ENCODE data around the gene PDE3B. TPM values are rescaled to one million over a fixed set of nuclear protein-coding genes. Genes with fewer than 3 reads are reported as not detected.

Gene PDE3B
- total RNA-seq, 1 donor from 2014 or later, result 5.1 TPM

GRCh38 chr11:14818779-14819178, 175.2 kb downstream of the PDE3B start:
- H3K4me1 ChIP-seq, result no peaks in the 10 kb centered on the region
- no peaks in the 10 kb centered on the region for H3K9me3 ChIP-seq
- peaks cover 0 to 8% of the 10 kb centered on the region in 2 donors for H3K36me3 ChIP-seq
- no peak overlapping the region for H3K27ac ChIP-seq
- H3K27me3 ChIP-seq, result no peaks in the 10 kb centered on the region
- DNase-seq (ENCODE audit: low spot score in 2 of 2), result no peak
- H3K4me3 ChIP-seq, result no peak overlapping the region
- no peak for TF ChIP-seq CTCF (IDR thresholded peaks at IDR 0.05)
- intact Hi-C loops (cut with DNase I), result no loop called here

GRCh38 chr11:14819596-14819995, 176.0 kb downstream of the PDE3B start:
- H3K36me3 ChIP-seq, result peaks cover 0 to 8% of the 10 kb centered on the region in 2 donors
- H3K4me1 ChIP-seq, result no peaks in the 10 kb centered on the region
- H3K9me3 ChIP-seq, result no peaks in the 10 kb centered on the region
- intact Hi-C loops (cut with DNase I), result no loop called here
- TF ChIP-seq CTCF (IDR thresholded peaks at IDR 0.05), result no peak
- H3K4me3 ChIP-seq, result no peak overlapping the region
- no peak overlapping the region for H3K27ac ChIP-seq
- no peaks in the 10 kb centered on the region for H3K27me3 ChIP-seq
- no peak for DNase-seq (ENCODE audit: low spot score in 2 of 2)

- H3K4me3 ChIP-seq, result no peak overlapping the region
- TF ChIP-seq CTCF (IDR thresholded peaks at IDR 0.05), result no peak
- peaks cover 0 to 8% of the 10 kb centered on the region in 2 donors for H3K36me3 ChIP-seq
- no peaks in the 10 kb centered on the region for H3K27me3 ChIP-seq
- intact Hi-C loops (cut with DNase I), result no loop called here
- no peaks in the 10 kb centered on the region for H3K4me1 ChIP-seq
- H3K27ac ChIP-seq, result no peak overlapping the region
- no peak for DNase-seq (ENCODE audit: low spot score in 2 of 2)
- H3K9me3 ChIP-seq, result no peaks in the 10 kb centered on the region
Observed at GRCh38 chr11:14821031-14821430, 177.4 kb downstream of the PDE3B start.

- Histone ChIP-seq H3K36me3 (peaks cover 0 to 8% of the 10 kb centered on the region in 2 donors), H3K4me3 (no peak overlapping the region), H3K9me3 (no peaks in the 10 kb centered on the region), H3K27ac (no peak overlapping the region), H3K4me1 (no peaks in the 10 kb centered on the region), H3K27me3 (no peaks in the 10 kb centered on the region)
- intact Hi-C loops (cut with DNase I), result no loop called here
- DNase-seq (ENCODE audit: low spot score in 2 of 2), result no peak
- TF ChIP-seq CTCF (IDR thresholded peaks at IDR 0.05), result no peak
Observed at GRCh38 chr11:14826600-14826999, 183.0 kb downstream of the PDE3B start.

- H3K27ac ChIP-seq, result no peak overlapping the region
- DNase-seq (ENCODE audit: low spot score in 2 of 2), result no peak
- no peaks in the 10 kb centered on the region for H3K36me3 ChIP-seq
- H3K4me3 ChIP-seq, result no peak overlapping the region
- no peaks in the 10 kb centered on the region for H3K9me3 ChIP-seq
- intact Hi-C loops (cut with DNase I), result no loop called here
- H3K27me3 ChIP-seq, result no peaks in the 10 kb centered on the region
- no peak for TF ChIP-seq CTCF (IDR thresholded peaks at IDR 0.05)
- H3K4me1 ChIP-seq, result no peaks in the 10 kb centered on the region
Observed at GRCh38 chr11:14835496-14836492, 192.2 kb downstream of the PDE3B start.
